Astrocyte (in vitro differentiated cells and primary cell): ENCODE measurements around the gene GABRB1.

ENCODE experiments used
- EZH2 ChIP-seq: IDR thresholded peaks from 2 replicates; pipeline ENCODE4 v1.6.1; 2012; ENCODE audit warnings: mild to moderate bottlenecking, low read length, inconsistent platforms; ENCODE audit not compliant: insufficient read depth
- TF ChIP-seq, protein P1 (sequence below): IDR thresholded peaks from 2 replicates; pipeline ENCODE4 v1.5.1; 2011; ENCODE audit warnings: low read depth, mild to moderate bottlenecking, inconsistent platforms, low read length, moderate library complexity; ENCODE audit not compliant: insufficient read depth

- TF ChIP-seq, protein P1, sequence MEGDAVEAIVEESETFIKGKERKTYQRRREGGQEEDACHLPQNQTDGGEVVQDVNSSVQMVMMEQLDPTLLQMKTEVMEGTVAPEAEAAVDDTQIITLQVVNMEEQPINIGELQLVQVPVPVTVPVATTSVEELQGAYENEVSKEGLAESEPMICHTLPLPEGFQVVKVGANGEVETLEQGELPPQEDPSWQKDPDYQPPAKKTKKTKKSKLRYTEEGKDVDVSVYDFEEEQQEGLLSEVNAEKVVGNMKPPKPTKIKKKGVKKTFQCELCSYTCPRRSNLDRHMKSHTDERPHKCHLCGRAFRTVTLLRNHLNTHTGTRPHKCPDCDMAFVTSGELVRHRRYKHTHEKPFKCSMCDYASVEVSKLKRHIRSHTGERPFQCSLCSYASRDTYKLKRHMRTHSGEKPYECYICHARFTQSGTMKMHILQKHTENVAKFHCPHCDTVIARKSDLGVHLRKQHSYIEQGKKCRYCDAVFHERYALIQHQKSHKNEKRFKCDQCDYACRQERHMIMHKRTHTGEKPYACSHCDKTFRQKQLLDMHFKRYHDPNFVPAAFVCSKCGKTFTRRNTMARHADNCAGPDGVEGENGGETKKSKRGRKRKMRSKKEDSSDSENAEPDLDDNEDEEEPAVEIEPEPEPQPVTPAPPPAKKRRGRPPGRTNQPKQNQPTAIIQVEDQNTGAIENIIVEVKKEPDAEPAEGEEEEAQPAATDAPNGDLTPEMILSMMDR, result no peak
- TF ChIP-seq EZH2, result no peak
Measured at GRCh38 chr4:47382846-47383360, 351.5 kb downstream of the GABRB1 start.
